ENCODE results near the gene MT1F.
A peak's percentile ranks its signal among the peaks of the same experiment; 100 is the strongest.

The MT1F gene

DNA sequence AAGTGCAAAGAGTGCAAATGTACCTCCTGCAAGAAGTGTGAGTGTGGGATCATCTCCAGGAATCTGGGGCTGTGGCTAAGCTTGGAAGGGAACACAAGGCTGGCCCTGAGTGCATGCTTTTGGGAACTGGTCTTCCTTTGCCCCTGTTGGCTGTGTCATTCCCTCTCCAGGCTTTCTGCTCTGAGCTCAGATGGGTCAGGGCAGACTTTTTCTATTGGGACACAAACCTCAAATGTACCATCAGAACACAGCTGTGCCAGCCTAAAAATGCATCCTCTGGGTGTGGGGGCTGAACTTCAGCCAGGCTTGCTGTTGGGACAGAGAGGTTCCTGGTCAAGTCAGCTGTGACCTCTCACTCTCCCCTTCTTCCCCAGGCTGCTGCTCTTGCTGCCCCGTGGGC, 5.2 kb upstream of the MT1F start:
- Histone ChIP-seq H3K4me1 (ENCODE audit: insufficient read depth, low read length, severe bottlenecking) (peaks cover 15% of the 10 kb centered on the region), H3K27me3 (ENCODE audit: insufficient read depth, low read length) (peaks cover 7% of the 10 kb centered on the region; the same call in 1 of the 2 replicates), H3F3A (ENCODE audit: insufficient read depth, low read length) (no peaks in the 10 kb centered on the region), H2AFZ (ENCODE audit: low read length) (no peak overlapping the region), H3K9me2 (ENCODE audit: low read depth, low read length) (no peaks in the 10 kb centered on the region), H3K4me2 (ENCODE audit: low read length) (no peak overlapping the region), H3K9me3 (ENCODE audit: low read length) (no peaks in the 10 kb centered on the region), H3K36me3 (ENCODE audit: insufficient read depth, low read length) (no peaks in the 10 kb centered on the region), H3K27ac (ENCODE audit: low read depth, low read length, poor library complexity, severe bottlenecking) (no peak overlapping the region), H3K4me3 (ENCODE audit: low read depth, low read length, poor library complexity, severe bottlenecking) (no peak overlapping the region), H3K79me2 (ENCODE audit: insufficient read depth, low read length) (no peaks in the 10 kb centered on the region), H4K20me1 (ENCODE audit: insufficient read depth, low read length) (no peaks in the 10 kb centered on the region), H3K9ac (ENCODE audit: low read length) (no peak overlapping the region; the same call in 1 of the 2 replicates)
- no peak for TF ChIP-seq EZH2 (IDR thresholded peaks at IDR 0.05; ENCODE audit: borderline replicate concordance, low read length)
- TF ChIP-seq, protein P1, sequence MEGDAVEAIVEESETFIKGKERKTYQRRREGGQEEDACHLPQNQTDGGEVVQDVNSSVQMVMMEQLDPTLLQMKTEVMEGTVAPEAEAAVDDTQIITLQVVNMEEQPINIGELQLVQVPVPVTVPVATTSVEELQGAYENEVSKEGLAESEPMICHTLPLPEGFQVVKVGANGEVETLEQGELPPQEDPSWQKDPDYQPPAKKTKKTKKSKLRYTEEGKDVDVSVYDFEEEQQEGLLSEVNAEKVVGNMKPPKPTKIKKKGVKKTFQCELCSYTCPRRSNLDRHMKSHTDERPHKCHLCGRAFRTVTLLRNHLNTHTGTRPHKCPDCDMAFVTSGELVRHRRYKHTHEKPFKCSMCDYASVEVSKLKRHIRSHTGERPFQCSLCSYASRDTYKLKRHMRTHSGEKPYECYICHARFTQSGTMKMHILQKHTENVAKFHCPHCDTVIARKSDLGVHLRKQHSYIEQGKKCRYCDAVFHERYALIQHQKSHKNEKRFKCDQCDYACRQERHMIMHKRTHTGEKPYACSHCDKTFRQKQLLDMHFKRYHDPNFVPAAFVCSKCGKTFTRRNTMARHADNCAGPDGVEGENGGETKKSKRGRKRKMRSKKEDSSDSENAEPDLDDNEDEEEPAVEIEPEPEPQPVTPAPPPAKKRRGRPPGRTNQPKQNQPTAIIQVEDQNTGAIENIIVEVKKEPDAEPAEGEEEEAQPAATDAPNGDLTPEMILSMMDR (IDR thresholded peaks at IDR 0.05; ENCODE audit: low read length): no peak

DNA sequence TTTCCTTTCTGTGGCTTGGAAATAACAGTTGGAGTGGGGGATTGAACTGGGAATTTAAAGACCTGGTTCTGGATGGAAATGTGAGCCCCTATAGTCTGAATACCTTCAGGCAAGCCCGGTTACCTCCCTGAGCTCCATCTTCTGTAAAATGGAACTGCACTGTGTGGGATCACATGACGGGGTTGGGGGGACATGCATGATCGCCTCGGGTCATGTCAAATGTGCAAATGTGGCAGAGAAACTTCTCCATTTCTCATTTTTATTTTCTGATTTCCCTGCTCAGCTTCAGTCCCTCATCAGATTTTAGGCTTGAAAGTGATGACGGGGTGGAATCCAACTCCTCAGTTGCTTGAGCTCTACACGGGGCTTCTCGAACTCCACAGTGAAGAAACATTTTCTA, 4.5 kb upstream of the MT1F start:
- H3K79me2 ChIP-seq (ENCODE audit: insufficient read depth, low read length): no peaks in the 10 kb centered on the region
- H2AFZ ChIP-seq (ENCODE audit: low read length): no peak overlapping the region
- no peak overlapping the region for H3K27ac ChIP-seq (ENCODE audit: low read depth, low read length, poor library complexity, severe bottlenecking)
- no peak overlapping the region for H3K4me3 ChIP-seq (ENCODE audit: low read depth, low read length, poor library complexity, severe bottlenecking)
- H3K4me1 ChIP-seq (ENCODE audit: insufficient read depth, low read length, severe bottlenecking): peaks cover 19% of the 10 kb centered on the region
- no peak for TF ChIP-seq EZH2 (IDR thresholded peaks at IDR 0.05; ENCODE audit: borderline replicate concordance, low read length)
- TF ChIP-seq, protein P1 (IDR thresholded peaks at IDR 0.05; ENCODE audit: low read length): no peak
- no peaks in the 10 kb centered on the region for H4K20me1 ChIP-seq (ENCODE audit: insufficient read depth, low read length)
- H3K27me3 ChIP-seq (ENCODE audit: insufficient read depth, low read length): peaks cover 7% of the 10 kb centered on the region; the same call in 1 of the 2 replicates
- peak overlapping the region; percentile 40; the same call in 1 of the 2 replicates for H3K4me2 ChIP-seq (ENCODE audit: low read length)
- H3K9ac ChIP-seq (ENCODE audit: low read length): no peak overlapping the region; the same call in 1 of the 2 replicates
- H3K36me3 ChIP-seq (ENCODE audit: insufficient read depth, low read length): no peaks in the 10 kb centered on the region
- H3F3A ChIP-seq (ENCODE audit: insufficient read depth, low read length): no peaks in the 10 kb centered on the region
- no peaks in the 10 kb centered on the region for H3K9me2 ChIP-seq (ENCODE audit: low read depth, low read length)
- no peaks in the 10 kb centered on the region for H3K9me3 ChIP-seq (ENCODE audit: low read length)

DNA sequence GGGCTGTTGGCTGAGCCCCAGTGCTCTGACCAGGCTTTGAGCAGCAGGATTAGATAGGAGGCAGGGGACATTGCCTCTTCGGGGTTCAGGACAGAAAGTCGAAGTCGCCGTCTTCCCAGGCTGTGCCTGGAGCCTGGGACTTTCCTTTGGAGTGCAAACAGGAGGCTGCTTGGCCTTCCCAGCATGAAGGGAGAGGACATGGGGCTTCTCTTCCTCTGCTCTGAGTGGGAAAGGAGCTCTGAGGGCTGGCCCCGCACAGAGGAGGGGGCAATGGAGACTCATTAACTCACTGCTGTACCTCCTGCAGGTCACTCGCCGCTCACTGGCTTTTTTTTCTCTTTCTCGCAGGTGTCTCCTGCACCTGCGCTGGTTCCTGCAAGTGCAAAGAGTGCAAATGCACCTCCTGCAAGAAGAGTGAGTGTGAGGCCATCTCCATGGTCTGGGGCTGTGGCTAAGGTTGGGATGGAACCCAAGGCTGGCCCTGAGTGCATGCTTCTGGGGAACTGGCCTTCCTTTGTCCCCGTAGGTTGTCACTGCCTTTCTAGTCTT, 642 bp downstream of the MT1F start:
- Histone ChIP-seq H3K4me1 (ENCODE audit: insufficient read depth, low read length, severe bottlenecking) (peaks cover 14% of the 10 kb centered on the region), H3K9me3 (ENCODE audit: low read length) (no peaks in the 10 kb centered on the region), H3F3A (ENCODE audit: insufficient read depth, low read length) (no peaks in the 10 kb centered on the region), H2AFZ (ENCODE audit: low read length) (no peak overlapping the region), H3K9me2 (ENCODE audit: low read depth, low read length) (no peaks in the 10 kb centered on the region), H4K20me1 (ENCODE audit: insufficient read depth, low read length) (no peaks in the 10 kb centered on the region), H3K27ac (ENCODE audit: low read depth, low read length, poor library complexity, severe bottlenecking) (no peak overlapping the region), H3K9ac (ENCODE audit: low read length) (peak overlapping the region; percentile 50; the same call in 1 of the 2 replicates), H3K4me3 (ENCODE audit: low read depth, low read length, poor library complexity, severe bottlenecking) (peak overlapping the region; percentile 68), H3K36me3 (ENCODE audit: insufficient read depth, low read length) (no peaks in the 10 kb centered on the region), H3K79me2 (ENCODE audit: insufficient read depth, low read length) (no peaks in the 10 kb centered on the region), H3K27me3 (ENCODE audit: insufficient read depth, low read length) (no peaks in the 10 kb centered on the region), H3K4me2 (ENCODE audit: low read length) (peak overlapping the region; percentile 83)
- TF ChIP-seq EZH2 (IDR thresholded peaks at IDR 0.05; ENCODE audit: borderline replicate concordance, low read length): no peak
- TF ChIP-seq, protein P1 (IDR thresholded peaks at IDR 0.05; ENCODE audit: low read length): no peak
